ENCODE results near the gene HRNR. TPM values are rescaled to one million over a fixed set of nuclear protein-coding genes. Genes with fewer than 3 reads are reported as not detected.

HRNR gene
- total RNA-seq, 3 donors from 2014 or later (not counting 1 experiment from before 2014, with no cell fraction given): not detected

DNA sequence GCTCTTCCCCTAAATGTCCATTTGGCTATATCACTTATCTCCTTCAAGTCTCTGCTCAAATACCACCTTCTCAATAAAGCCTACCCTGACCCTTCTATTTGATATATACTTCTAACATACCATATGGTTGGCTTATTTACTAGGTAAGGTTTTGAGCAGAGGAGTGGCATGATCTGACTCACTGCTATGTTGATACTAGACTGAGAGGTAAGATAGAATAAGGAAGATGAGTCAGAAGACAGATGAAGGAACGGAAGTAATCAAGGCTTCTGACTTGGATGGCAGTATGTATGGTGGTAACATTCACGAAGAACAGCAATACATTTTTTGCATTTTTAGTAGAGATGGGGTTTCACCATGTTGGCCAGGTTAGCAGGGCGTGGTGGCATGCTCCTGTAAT, 4.8 kb upstream of the HRNR start:
- no peak overlapping the region for H3K4me3 Mint-ChIP-seq
- intact Hi-C loops (cut with micrococcal nuclease): no loop called here
- H3K4me1 Mint-ChIP-seq: no peaks in the 10 kb centered on the region
- no peak overlapping the region for H3K27ac Mint-ChIP-seq
- peaks cover 5 to 45% of the 10 kb centered on the region in 2 donors for H3K27me3 Mint-ChIP-seq (ENCODE audit: low read depth in 2 of 2)
- ATAC-seq (no peak), DNase-seq (no peak)
- 83% methylated on average over 3 of the region's 3 CpGs for WGBS (ENCODE audit: insufficient coverage)
- H3K9me3 ChIP-seq (ENCODE audit: control insufficient read depth, insufficient read depth, low read length): no peaks in the 10 kb centered on the region
- no peaks in the 10 kb centered on the region for H3K4me1 ChIP-seq (ENCODE audit: control insufficient read depth, insufficient read depth, low read length)
- H3K36me3 ChIP-seq (ENCODE audit: control insufficient read depth, insufficient read depth, low read length): no peaks in the 10 kb centered on the region
- no peaks in the 10 kb centered on the region for H3K36me3 Mint-ChIP-seq
- no peaks in the 10 kb centered on the region for H3K9me3 Mint-ChIP-seq
- TF ChIP-seq, protein P1, sequence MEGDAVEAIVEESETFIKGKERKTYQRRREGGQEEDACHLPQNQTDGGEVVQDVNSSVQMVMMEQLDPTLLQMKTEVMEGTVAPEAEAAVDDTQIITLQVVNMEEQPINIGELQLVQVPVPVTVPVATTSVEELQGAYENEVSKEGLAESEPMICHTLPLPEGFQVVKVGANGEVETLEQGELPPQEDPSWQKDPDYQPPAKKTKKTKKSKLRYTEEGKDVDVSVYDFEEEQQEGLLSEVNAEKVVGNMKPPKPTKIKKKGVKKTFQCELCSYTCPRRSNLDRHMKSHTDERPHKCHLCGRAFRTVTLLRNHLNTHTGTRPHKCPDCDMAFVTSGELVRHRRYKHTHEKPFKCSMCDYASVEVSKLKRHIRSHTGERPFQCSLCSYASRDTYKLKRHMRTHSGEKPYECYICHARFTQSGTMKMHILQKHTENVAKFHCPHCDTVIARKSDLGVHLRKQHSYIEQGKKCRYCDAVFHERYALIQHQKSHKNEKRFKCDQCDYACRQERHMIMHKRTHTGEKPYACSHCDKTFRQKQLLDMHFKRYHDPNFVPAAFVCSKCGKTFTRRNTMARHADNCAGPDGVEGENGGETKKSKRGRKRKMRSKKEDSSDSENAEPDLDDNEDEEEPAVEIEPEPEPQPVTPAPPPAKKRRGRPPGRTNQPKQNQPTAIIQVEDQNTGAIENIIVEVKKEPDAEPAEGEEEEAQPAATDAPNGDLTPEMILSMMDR (IDR thresholded peaks at IDR 0.05): no peak
- no peak overlapping the region for H3K4me3 ChIP-seq (ENCODE audit: low read length)
- H3K27me3 ChIP-seq (ENCODE audit: control insufficient read depth, insufficient read depth, low read length): peaks cover 2% of the 10 kb centered on the region
- H3K27ac ChIP-seq (ENCODE audit: low read length): no peak overlapping the region

DNA sequence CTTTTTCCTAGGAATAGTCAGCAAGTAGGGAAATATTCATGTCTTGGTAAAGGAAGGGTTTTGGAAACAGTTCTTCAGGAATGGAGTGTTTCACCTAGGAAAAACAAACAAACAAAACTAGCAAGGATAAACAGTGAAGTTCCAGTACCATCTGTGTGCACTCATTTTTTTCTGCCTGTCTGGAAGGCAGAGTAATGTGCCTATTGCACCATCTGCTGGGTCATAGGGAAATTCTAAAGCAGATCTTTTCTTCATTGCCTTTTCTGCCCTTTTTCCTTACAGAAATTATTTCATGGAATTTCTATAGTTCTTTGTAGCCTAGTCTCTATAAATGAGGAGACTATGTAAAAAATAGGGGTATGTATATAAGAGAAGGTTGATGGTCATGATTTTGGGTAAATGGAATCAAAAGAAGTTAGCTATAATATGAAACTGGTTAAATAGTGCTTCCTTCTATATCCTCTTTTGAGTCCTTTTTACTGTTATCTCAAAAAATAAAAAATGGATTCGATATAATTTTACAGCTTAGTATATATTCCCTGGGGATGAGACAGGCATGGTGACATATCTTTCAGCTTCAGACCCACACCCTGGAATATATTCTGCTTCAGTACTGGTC, 3.4 kb upstream of the HRNR start:
- DNase-seq (no peak), ATAC-seq (no peak)
- H3K4me3 Mint-ChIP-seq: no peak overlapping the region
- H3K9me3 Mint-ChIP-seq: no peaks in the 10 kb centered on the region
- TF ChIP-seq, protein P1 (IDR thresholded peaks at IDR 0.05): no peak
- WGBS (ENCODE audit: insufficient coverage): 100% methylated on average over 1 of the region's 1 CpG
- no peaks in the 10 kb centered on the region for H3K4me1 Mint-ChIP-seq
- Histone ChIP-seq H3K4me1 (ENCODE audit: control insufficient read depth, insufficient read depth, low read length) (no peaks in the 10 kb centered on the region), H3K27ac (ENCODE audit: low read length) (no peak overlapping the region), H3K4me3 (ENCODE audit: low read length) (no peak overlapping the region), H3K36me3 (ENCODE audit: control insufficient read depth, insufficient read depth, low read length) (no peaks in the 10 kb centered on the region), H3K9me3 (ENCODE audit: control insufficient read depth, insufficient read depth, low read length) (no peaks in the 10 kb centered on the region), H3K27me3 (ENCODE audit: control insufficient read depth, insufficient read depth, low read length) (peaks cover 2% of the 10 kb centered on the region)
- H3K27ac Mint-ChIP-seq: no peak overlapping the region
- no peaks in the 10 kb centered on the region for H3K36me3 Mint-ChIP-seq
- H3K27me3 Mint-ChIP-seq (ENCODE audit: low read depth in 2 of 2): peaks cover 5 to 31% of the 10 kb centered on the region in 2 donors
- intact Hi-C loops (cut with micrococcal nuclease): no loop called here

DNA sequence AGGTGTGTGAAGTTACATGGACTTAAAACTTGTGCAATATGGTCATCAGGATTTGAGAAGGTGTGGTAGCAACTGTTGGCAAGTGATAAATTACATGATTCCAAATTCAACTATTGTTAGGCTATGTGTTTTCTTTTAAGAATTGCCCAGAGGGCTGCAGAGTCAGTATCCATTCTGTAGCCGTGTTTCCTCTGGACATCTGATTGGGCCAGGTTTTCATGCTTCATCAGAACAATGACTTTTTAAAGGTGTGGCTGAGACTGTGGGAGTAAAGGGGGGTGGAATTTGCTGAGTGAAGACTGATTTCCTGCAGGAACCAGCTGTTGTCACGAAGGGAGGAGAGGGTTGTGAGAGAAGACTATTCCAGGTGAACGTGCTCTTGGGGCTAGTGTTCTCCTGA, 1.7 kb upstream of the HRNR start:
- no peak for ATAC-seq
- Mint-ChIP-seq H3K27ac (no peak overlapping the region), H3K27me3 (ENCODE audit: low read depth in 2 of 2) (peaks cover 2 to 24% of the 10 kb centered on the region in 2 donors), H3K4me3 (no peak overlapping the region), H3K4me1 (no peaks in the 10 kb centered on the region), H3K36me3 (no peaks in the 10 kb centered on the region), H3K9me3 (no peaks in the 10 kb centered on the region)
- no peak for DNase-seq
- WGBS (ENCODE audit: insufficient coverage): 63% methylated on average over 3 of the region's 3 CpGs
- H3K27me3 ChIP-seq (ENCODE audit: control insufficient read depth, insufficient read depth, low read length): peaks cover 2% of the 10 kb centered on the region
- no peaks in the 10 kb centered on the region for H3K4me1 ChIP-seq (ENCODE audit: control insufficient read depth, insufficient read depth, low read length)
- H3K9me3 ChIP-seq (ENCODE audit: control insufficient read depth, insufficient read depth, low read length): no peaks in the 10 kb centered on the region
- intact Hi-C loops (cut with micrococcal nuclease): no loop called here
- H3K27ac ChIP-seq (ENCODE audit: low read length): no peak overlapping the region
- no peaks in the 10 kb centered on the region for H3K36me3 ChIP-seq (ENCODE audit: control insufficient read depth, insufficient read depth, low read length)
- no peak overlapping the region for H3K4me3 ChIP-seq (ENCODE audit: low read length)
- TF ChIP-seq, protein P1 (IDR thresholded peaks at IDR 0.05): no peak
